Measurements from ENCODE around the gene SSNA1. TPM values are rescaled to one million over a fixed set of nuclear protein-coding genes. Genes with fewer than 3 reads are reported as not detected.

SSNA1 gene
- total RNA-seq, 1 donor from 2014 or later: 71.9 TPM

GRCh38 chr9:137166380-137167229 is 21.9 kb upstream of the SSNA1 start:
- no peak for DNase-seq
- CTCF ChIA-PET: no interaction called here
- no peaks in the 10 kb centered on the region for H3K36me3 Mint-ChIP-seq (ENCODE audit: low read depth)
- intact Hi-C loops (cut with micrococcal nuclease): loop anchor here (5.0 to 10.0 kb wide), 2 partner anchors 39 to 322 kb away; partner anchors contain the start of genes AJM1 and PHPT1
- no peak overlapping the region for H3K27ac Mint-ChIP-seq
- no peak overlapping the region for H3K4me3 Mint-ChIP-seq
- POLR2A ChIA-PET: interaction anchor here (0.6 to 1.4 kb wide), 3 partner anchors 17 to 100 kb away, joined by 3 to 5 read pairs (median 3); partner anchors contain the start of genes ANAPC2 and SSNA1
- peaks cover 23% of the 10 kb centered on the region for H3K27me3 Mint-ChIP-seq
- ATAC-seq (ENCODE audit: low read depth): no peak
- TF ChIP-seq, protein P1, sequence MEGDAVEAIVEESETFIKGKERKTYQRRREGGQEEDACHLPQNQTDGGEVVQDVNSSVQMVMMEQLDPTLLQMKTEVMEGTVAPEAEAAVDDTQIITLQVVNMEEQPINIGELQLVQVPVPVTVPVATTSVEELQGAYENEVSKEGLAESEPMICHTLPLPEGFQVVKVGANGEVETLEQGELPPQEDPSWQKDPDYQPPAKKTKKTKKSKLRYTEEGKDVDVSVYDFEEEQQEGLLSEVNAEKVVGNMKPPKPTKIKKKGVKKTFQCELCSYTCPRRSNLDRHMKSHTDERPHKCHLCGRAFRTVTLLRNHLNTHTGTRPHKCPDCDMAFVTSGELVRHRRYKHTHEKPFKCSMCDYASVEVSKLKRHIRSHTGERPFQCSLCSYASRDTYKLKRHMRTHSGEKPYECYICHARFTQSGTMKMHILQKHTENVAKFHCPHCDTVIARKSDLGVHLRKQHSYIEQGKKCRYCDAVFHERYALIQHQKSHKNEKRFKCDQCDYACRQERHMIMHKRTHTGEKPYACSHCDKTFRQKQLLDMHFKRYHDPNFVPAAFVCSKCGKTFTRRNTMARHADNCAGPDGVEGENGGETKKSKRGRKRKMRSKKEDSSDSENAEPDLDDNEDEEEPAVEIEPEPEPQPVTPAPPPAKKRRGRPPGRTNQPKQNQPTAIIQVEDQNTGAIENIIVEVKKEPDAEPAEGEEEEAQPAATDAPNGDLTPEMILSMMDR (IDR thresholded peaks at IDR 0.05): no peak
- peaks cover 12% of the 10 kb centered on the region for H3K4me1 Mint-ChIP-seq
- H3K9me3 Mint-ChIP-seq: no peaks in the 10 kb centered on the region

- intact Hi-C loops (cut with micrococcal nuclease): loop anchor here (5.0 to 10.0 kb wide), 2 partner anchors 40 to 323 kb away; partner anchors contain the start of genes AJM1 and PHPT1
- no peak for DNase-seq
- H3K9me3 Mint-ChIP-seq: no peaks in the 10 kb centered on the region
- no peaks in the 10 kb centered on the region for H3K36me3 Mint-ChIP-seq (ENCODE audit: low read depth)
- POLR2A ChIA-PET: interaction anchor here (0.6 to 1.4 kb wide), 3 partner anchors 18 to 100 kb away, joined by 3 to 5 read pairs (median 3); partner anchors contain the start of genes ANAPC2 and SSNA1
- H3K27ac Mint-ChIP-seq: no peak overlapping the region
- H3K27me3 Mint-ChIP-seq: peaks cover 21% of the 10 kb centered on the region
- H3K4me1 Mint-ChIP-seq: peaks cover 11% of the 10 kb centered on the region
- no peak for ATAC-seq (ENCODE audit: low read depth)
- H3K4me3 Mint-ChIP-seq: no peak overlapping the region
- CTCF ChIA-PET: no interaction called here
- TF ChIP-seq, protein P1 (IDR thresholded peaks at IDR 0.05): no peak
Measured at GRCh38 chr9:137167277-137167746, 21.2 kb upstream of the SSNA1 start.

GRCh38 chr9:137167747-137168572 is 20.5 kb upstream of the SSNA1 start:
- H3K27me3 Mint-ChIP-seq: peaks cover 19% of the 10 kb centered on the region
- intact Hi-C loops (cut with micrococcal nuclease): loop anchor here (5.0 to 10.0 kb wide), 2 partner anchors 41 to 323 kb away; partner anchors contain the start of genes AJM1 and PHPT1
- H3K4me1 Mint-ChIP-seq: peaks cover 11% of the 10 kb centered on the region
- no peak overlapping the region for H3K4me3 Mint-ChIP-seq
- ATAC-seq (ENCODE audit: low read depth): no peak
- no peaks in the 10 kb centered on the region for H3K9me3 Mint-ChIP-seq
- TF ChIP-seq, protein P1 (IDR thresholded peaks at IDR 0.05): no peak
- ChIA-PET CTCF (no interaction called here), POLR2A (interaction anchor here (0.6 to 1.4 kb wide), 2 partner anchors 20 to 70 kb away, joined by 5 to 9 read pairs; partner anchors contain the start of genes ANAPC2 and SSNA1)
- no peak overlapping the region for H3K27ac Mint-ChIP-seq
- H3K36me3 Mint-ChIP-seq (ENCODE audit: low read depth): no peaks in the 10 kb centered on the region
- DNase-seq: no peak

DNA sequence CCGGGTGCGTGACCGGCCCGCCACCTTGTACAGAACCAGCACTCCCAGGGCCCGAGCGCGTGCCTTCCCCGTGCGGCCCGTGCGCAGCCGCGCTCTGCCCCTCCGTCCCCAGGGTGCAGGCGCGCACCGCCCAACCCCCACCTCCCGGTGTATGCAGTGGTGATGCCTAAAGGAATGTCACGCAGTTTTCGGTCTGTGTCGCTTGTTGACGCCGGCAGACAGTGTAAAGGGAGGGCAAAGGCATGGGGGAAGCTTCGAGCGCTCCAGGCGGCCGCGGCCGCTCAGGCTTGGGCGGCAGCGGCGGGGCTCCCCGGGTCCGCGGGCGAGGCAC is 19.9 kb upstream of the SSNA1 start:
- Mint-ChIP-seq H3K27me3 (peaks cover 16% of the 10 kb centered on the region), H3K27ac (no peak overlapping the region), H3K4me1 (peaks cover 8% of the 10 kb centered on the region), H3K4me3 (peak overlapping the region; percentile 38), H3K36me3 (ENCODE audit: low read depth) (no peaks in the 10 kb centered on the region), H3K9me3 (no peaks in the 10 kb centered on the region)
- DNase-seq: no peak
- ChIA-PET CTCF (no interaction called here), POLR2A (interaction anchor here (0.6 to 1.2 kb wide), 2 partner anchors 39 to 69 kb away, joined by 3 to 9 read pairs; no protein-coding TSS in a partner anchor)
- TF ChIP-seq, protein P1 (IDR thresholded peaks at IDR 0.05): no peak
- ATAC-seq (ENCODE audit: low read depth): peak; percentile 26
- intact Hi-C loops (cut with micrococcal nuclease): loop anchor here (5.0 to 10.0 kb wide), 2 partner anchors 41 to 324 kb away; partner anchors contain the start of genes AJM1 and PHPT1

All from activated B cell treated with CpG ODN at 0.5 μM for 24 hours (primary cell).